WI38 (cell line): ENCODE results near the gene HBZ.

Experiments
- H3K4me3 ChIP-seq: 2 replicates; pipeline ENCODE4 v1.5.1; 2011; ENCODE audit warnings: low read depth, mild to moderate bottlenecking, control low read depth, low read length
- CTCF ChIP-seq: IDR thresholded peaks from 2 replicates; pipeline ENCODE4 v1.5.1; 2012; ENCODE audit warnings: low read depth, mild to moderate bottlenecking, control low read depth, low read length

HBZ gene

GRCh38 chr16:114327-114726 is 38.1 kb upstream of the HBZ start:
- no peak for TF ChIP-seq CTCF
- no peak overlapping the region for H3K4me3 ChIP-seq

- no peak overlapping the region for H3K4me3 ChIP-seq
- TF ChIP-seq CTCF = no peak
Observed at GRCh38 chr16:116015-116414, 36.4 kb upstream of the HBZ start.

GRCh38 chr16:117379-118365 is 34.8 kb upstream of the HBZ start:
- peak; percentile 70 for TF ChIP-seq CTCF

GRCh38 chr16:118857-119256 is 33.6 kb upstream of the HBZ start:
- TF ChIP-seq CTCF = no peak
- H3K4me3 ChIP-seq = no peak overlapping the region

More at GRCh38 chr16:117379-118365, 34.8 kb upstream of the HBZ start:
- H3K4me3 ChIP-seq = no peak overlapping the region

GRCh38 chr16:119295-119694 is 33.1 kb upstream of the HBZ start:
- TF ChIP-seq CTCF = no peak
- H3K4me3 ChIP-seq = no peak overlapping the region

- H3K4me3 ChIP-seq = no peak overlapping the region
- TF ChIP-seq CTCF = no peak
Observed at GRCh38 chr16:119835-120491, 32.5 kb upstream of the HBZ start.

GRCh38 chr16:120756-121155 is 31.7 kb upstream of the HBZ start:
- no peak for TF ChIP-seq CTCF

More at GRCh38 chr16:120756-121155, 31.7 kb upstream of the HBZ start:
- no peak overlapping the region for H3K4me3 ChIP-seq
